ENCODE data around the gene HIC1. TPM values are rescaled to one million over a fixed set of nuclear protein-coding genes. Genes with fewer than 3 reads are reported as not detected.
A peak's percentile ranks its signal among the peaks of the same experiment; 100 is the strongest.

The HIC1 gene
- total and polyA plus RNA-seq, 2 experiments from 2014 or later, result 0.17 to 0.26 TPM

DNA sequence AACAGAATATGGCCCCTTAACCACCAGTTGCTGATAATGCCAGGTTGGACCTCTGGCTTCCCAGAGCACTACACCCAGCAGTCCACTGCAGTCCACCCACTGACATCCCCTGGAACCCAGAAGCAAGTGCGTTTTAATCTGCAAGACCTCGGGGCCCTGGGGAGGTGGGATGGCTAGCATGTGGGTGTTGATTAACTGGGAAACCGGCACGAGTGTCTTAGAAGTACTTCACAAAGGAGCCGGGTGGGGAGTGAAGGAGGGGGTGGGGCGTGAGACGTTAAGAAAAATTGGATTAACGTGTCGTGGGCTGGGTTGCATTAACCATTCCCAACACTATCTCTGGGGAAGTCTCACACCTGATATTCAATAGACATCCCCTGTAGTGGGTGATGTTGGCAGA lies 6.1 kb upstream of the HIC1 start (continued):
- TF ChIP-seq, protein P1, sequence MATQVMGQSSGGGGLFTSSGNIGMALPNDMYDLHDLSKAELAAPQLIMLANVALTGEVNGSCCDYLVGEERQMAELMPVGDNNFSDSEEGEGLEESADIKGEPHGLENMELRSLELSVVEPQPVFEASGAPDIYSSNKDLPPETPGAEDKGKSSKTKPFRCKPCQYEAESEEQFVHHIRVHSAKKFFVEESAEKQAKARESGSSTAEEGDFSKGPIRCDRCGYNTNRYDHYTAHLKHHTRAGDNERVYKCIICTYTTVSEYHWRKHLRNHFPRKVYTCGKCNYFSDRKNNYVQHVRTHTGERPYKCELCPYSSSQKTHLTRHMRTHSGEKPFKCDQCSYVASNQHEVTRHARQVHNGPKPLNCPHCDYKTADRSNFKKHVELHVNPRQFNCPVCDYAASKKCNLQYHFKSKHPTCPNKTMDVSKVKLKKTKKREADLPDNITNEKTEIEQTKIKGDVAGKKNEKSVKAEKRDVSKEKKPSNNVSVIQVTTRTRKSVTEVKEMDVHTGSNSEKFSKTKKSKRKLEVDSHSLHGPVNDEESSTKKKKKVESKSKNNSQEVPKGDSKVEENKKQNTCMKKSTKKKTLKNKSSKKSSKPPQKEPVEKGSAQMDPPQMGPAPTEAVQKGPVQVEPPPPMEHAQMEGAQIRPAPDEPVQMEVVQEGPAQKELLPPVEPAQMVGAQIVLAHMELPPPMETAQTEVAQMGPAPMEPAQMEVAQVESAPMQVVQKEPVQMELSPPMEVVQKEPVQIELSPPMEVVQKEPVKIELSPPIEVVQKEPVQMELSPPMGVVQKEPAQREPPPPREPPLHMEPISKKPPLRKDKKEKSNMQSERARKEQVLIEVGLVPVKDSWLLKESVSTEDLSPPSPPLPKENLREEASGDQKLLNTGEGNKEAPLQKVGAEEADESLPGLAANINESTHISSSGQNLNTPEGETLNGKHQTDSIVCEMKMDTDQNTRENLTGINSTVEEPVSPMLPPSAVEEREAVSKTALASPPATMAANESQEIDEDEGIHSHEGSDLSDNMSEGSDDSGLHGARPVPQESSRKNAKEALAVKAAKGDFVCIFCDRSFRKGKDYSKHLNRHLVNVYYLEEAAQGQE (IDR thresholded peaks at IDR 0.05; ENCODE audit: unreplicated experiment), result no peak
- no peak for TF ChIP-seq ZNF114 (CRISPR knock-in tag; IDR thresholded peaks at IDR 0.05)
- TF ChIP-seq EZH2 (IDR thresholded peaks at IDR 0.05; ENCODE audit: low read depth, unreplicated experiment), result no peak
- TF ChIP-seq POLR2AphosphoS5 (IDR thresholded peaks at IDR 0.05; ENCODE audit: low read depth), result no peak
- TF ChIP-seq STAT1 (IDR thresholded peaks at IDR 0.05; ENCODE audit: unreplicated experiment), result no peak

DNA sequence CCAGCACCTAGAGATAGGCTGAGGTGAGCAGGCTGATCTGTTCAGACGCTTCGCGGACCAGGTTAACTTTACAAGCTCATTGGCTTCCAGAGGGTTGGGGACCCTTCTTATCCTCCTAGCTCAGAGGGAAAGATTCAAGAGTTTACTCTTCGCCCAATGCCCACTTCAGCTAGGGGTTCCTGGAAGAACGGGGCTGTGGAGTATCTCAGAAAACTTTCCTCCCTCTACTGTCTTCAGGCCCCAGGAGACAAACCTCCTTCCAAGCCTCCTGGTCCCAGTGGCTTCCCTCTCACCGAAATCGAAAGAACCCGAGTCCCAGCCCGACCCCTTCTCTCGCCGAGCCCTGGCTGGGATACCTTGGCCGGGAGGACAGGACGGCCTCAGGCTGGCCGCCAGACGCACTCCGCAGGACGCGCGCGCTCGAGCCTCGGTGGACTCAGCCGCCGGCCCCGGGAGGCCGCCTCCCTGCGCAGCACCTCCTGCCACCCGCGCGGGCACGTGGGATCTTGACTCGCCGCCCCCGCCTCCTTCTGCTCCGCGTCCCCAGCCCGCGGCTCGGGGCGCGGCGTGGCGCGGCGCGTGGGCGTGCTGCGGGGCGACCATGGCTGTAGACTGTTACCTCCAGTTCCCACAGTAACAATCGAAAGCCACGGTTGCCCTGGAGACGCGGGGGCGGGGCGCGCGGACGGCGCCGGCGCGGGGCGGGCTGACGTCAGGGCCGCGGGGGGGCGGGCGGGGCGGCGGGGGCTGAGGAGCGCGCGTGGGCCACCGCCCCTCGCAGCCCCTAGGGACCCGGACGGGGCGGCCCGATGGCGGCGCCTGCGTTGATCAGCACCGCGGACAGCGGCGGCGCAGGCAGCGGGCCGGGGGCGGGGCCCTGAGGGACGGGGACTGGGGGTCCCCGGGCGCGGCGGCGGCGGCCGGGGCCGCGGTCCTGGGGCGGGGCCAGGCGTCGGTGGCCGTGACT lies 5.3 kb upstream of the HIC1 start:
- H3K79me2 ChIP-seq (replicated peaks; ENCODE audit: insufficient read depth), result no peaks in the 10 kb centered on the region
- ATAC-seq (peak; percentile 14), DNase-seq (ENCODE audit: low spot score) (peak; percentile 81)
- no peaks in the 10 kb centered on the region for H3K36me3 ChIP-seq (ENCODE audit: insufficient read depth)
- peak overlapping the region; percentile 73 for H3K4me2 ChIP-seq
- Mint-ChIP-seq H3K4me3 (peak overlapping the region; percentile 64), H3K27me3 (ENCODE audit: insufficient read depth, low read depth, poor library complexity) (peaks cover 55% of the 10 kb centered on the region), H3K9me3 (no peaks in the 10 kb centered on the region; the same call in 2 of the 3 replicates), H3K36me3 (ENCODE audit: low read depth) (peaks cover 1% of the 10 kb centered on the region; the same call in 2 of the 3 replicates), H3K27ac (no peak overlapping the region), H3K4me1 (no peaks in the 10 kb centered on the region; the same call in 2 of the 3 replicates)
- peak overlapping the region; percentile 50 for H3K4me3 ChIP-seq
- H2AFZ ChIP-seq, result no peak overlapping the region
- peaks cover 6% of the 10 kb centered on the region; the same call in 1 of the 2 replicates for H3K4me1 ChIP-seq (ENCODE audit: insufficient read depth)
- TF ChIP-seq, protein P2, sequence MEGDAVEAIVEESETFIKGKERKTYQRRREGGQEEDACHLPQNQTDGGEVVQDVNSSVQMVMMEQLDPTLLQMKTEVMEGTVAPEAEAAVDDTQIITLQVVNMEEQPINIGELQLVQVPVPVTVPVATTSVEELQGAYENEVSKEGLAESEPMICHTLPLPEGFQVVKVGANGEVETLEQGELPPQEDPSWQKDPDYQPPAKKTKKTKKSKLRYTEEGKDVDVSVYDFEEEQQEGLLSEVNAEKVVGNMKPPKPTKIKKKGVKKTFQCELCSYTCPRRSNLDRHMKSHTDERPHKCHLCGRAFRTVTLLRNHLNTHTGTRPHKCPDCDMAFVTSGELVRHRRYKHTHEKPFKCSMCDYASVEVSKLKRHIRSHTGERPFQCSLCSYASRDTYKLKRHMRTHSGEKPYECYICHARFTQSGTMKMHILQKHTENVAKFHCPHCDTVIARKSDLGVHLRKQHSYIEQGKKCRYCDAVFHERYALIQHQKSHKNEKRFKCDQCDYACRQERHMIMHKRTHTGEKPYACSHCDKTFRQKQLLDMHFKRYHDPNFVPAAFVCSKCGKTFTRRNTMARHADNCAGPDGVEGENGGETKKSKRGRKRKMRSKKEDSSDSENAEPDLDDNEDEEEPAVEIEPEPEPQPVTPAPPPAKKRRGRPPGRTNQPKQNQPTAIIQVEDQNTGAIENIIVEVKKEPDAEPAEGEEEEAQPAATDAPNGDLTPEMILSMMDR (conservative IDR thresholded peaks at IDR 0.05; ENCODE audit: low read depth in 2 of 2), result no peak
- TF ChIP-seq EZH2 (IDR thresholded peaks at IDR 0.05; ENCODE audit: low read depth, unreplicated experiment), result peak; percentile 46
- TF ChIP-seq, protein P1 (IDR thresholded peaks at IDR 0.05; ENCODE audit: unreplicated experiment), result peak; percentile 75
- H3K9me2 ChIP-seq (ENCODE audit: insufficient read depth), result no peaks in the 10 kb centered on the region
- peaks cover 12% of the 10 kb centered on the region; the same call in 1 of the 2 replicates for H3F3A ChIP-seq (replicated peaks; ENCODE audit: low read depth)
- H3K27ac ChIP-seq (ENCODE audit: low read depth), result no peak overlapping the region
- peaks cover 88% of the 10 kb centered on the region for H3K27me3 ChIP-seq (ENCODE audit: insufficient read depth)
- H4K20me1 ChIP-seq (replicated peaks; ENCODE audit: insufficient read depth), result no peaks in the 10 kb centered on the region; the same call in 1 of the 2 replicates

Measured in GM23338 (cell line).